CD14-positive monocyte (primary cell): ENCODE results near the gene ZNF562. TPM values are rescaled to one million over a fixed set of nuclear protein-coding genes. Genes with fewer than 3 reads are reported as not detected.
A peak's percentile ranks its signal among the peaks of the same experiment; 100 is the strongest.

Source experiments
- DNase-seq, 3 donors: peaks; one replicate each; pipeline ENCODE4 v3.0.0-alpha.2; 2011 to 2022
- H2AFZ ChIP-seq: 2 replicates; pipeline ENCODE4 v1.6.0; 2012; ENCODE audit warnings: mild to moderate bottlenecking, low read depth, low read length, inconsistent platforms; ENCODE audit not compliant: insufficient read depth, poor library complexity, severe bottlenecking
- H3K27ac ChIP-seq, 2 donors: 1 replicate in 1 of 2; 2 replicates in 1 of 2; pipeline ENCODE4 v1.5.1; 2012 to 2013; ENCODE audit warnings: low read length in 2 of 2, control low read depth in 1 of 2, inconsistent platforms in 1 of 2, low read depth in 1 of 2, mild to moderate bottlenecking in 1 of 2
- H3K27me3 ChIP-seq, 2 donors: one replicate each; pipeline versions ENCODE4 v1.6.0 to v1.6.1; 2011 to 2013; ENCODE audit warnings: low read length in 2 of 2; ENCODE audit not compliant: control insufficient read depth in 2 of 2, insufficient read depth in 2 of 2
- H3K36me3 ChIP-seq, 2 donors: replicated peaks in 1 of 2; 1 replicate in 1 of 2; 2 replicates in 1 of 2; pipeline versions ENCODE4 v1.5.1 to v1.6.1; 2012 to 2013; ENCODE audit warnings: low read length in 2 of 2, control low read depth in 1 of 2, inconsistent platforms in 1 of 2, mild to moderate bottlenecking in 1 of 2; ENCODE audit not compliant: insufficient read depth in 2 of 2, control insufficient read depth in 1 of 2
- H3K4me1 ChIP-seq, 2 donors: 1 replicate in 1 of 2; 2 replicates in 1 of 2; pipeline versions ENCODE4 v1.5.1 to v1.6.1; 2012 to 2013; ENCODE audit warnings: low read length in 2 of 2, control low read depth in 1 of 2, inconsistent platforms in 1 of 2, mild to moderate bottlenecking in 1 of 2, moderate library complexity in 1 of 2; ENCODE audit not compliant: insufficient read depth in 2 of 2, control insufficient read depth in 1 of 2
- H3K4me2 ChIP-seq: replicated peaks from 2 replicates; pipeline ENCODE3; 2012; ENCODE audit warnings: low read length, moderate library complexity, mild to moderate bottlenecking; ENCODE audit not compliant: poor library complexity, severe bottlenecking; ENCODE audit errors: extremely low read depth
- H3K4me3 ChIP-seq, 3 experiments: fragments of 200-600 bp in 1 of 3; sonication (generic) in 1 of 3; replicated peaks in 1 of 3; 1 replicate in 2 of 3; 2 replicates in 1 of 3; pipeline ENCODE4 v1.5.1; 2011 to 2013; ENCODE audit warnings: low read length in 3 of 3, mild to moderate bottlenecking in 3 of 3, control low read depth in 2 of 3, low read depth in 2 of 3, inconsistent platforms in 1 of 3, moderate library complexity in 1 of 3
- H3K79me2 ChIP-seq: 2 replicates; pipeline ENCODE4 v1.6.0; 2012; ENCODE audit warnings: mild to moderate bottlenecking, control low read depth, inconsistent platforms, low read length, moderate library complexity; ENCODE audit not compliant: insufficient read depth
- H3K9ac ChIP-seq: 2 replicates; pipeline ENCODE4 v1.6.0; 2017; ENCODE audit warnings: low read length, mild to moderate bottlenecking; ENCODE audit not compliant: insufficient read depth, poor library complexity, severe bottlenecking
- H3K9me3 ChIP-seq, 2 donors: replicated peaks in 1 of 2; 1 replicate in 1 of 2; 2 replicates in 1 of 2; pipeline versions ENCODE4 v1.5.1 to v1.6.1; 2012 to 2013; ENCODE audit warnings: low read length in 2 of 2, control low read depth in 1 of 2; ENCODE audit not compliant: control insufficient read depth in 1 of 2, insufficient read depth in 1 of 2
- H4K20me1 ChIP-seq: 2 replicates; pipeline ENCODE4 v1.6.0; 2012; ENCODE audit warnings: mild to moderate bottlenecking, low read length, control low read depth, moderate library complexity; ENCODE audit not compliant: insufficient read depth
- H3K27ac Mint-ChIP-seq, 7 donors: one replicate each; pipeline ENCODE4 v1.8.0; 2020; ENCODE audit warnings: mild to moderate bottlenecking in 7 of 7, mixed read lengths in 7 of 7, moderate library complexity in 6 of 7, inconsistent platforms in 2 of 7
- H3K27me3 Mint-ChIP-seq, 3 donors: one replicate each; pipeline ENCODE4 v1.8.0; 2021 to 2022; ENCODE audit warnings: low read depth in 3 of 3, mild to moderate bottlenecking in 3 of 3, mixed read lengths in 3 of 3, moderate library complexity in 3 of 3, inconsistent platforms in 1 of 3
- H3K36me3 Mint-ChIP-seq, 2 donors: one replicate each; pipeline ENCODE4 v1.8.0; 2020; ENCODE audit warnings: mixed read lengths in 2 of 2, inconsistent platforms in 1 of 2, mild to moderate bottlenecking in 1 of 2
- H3K4me1 Mint-ChIP-seq: one replicate; pipeline ENCODE4 v1.8.0; 2020; ENCODE audit warnings: mild to moderate bottlenecking, mixed read lengths
- H3K4me3 Mint-ChIP-seq, 2 donors: one replicate each; pipeline ENCODE4 v1.8.0; 2020; ENCODE audit warnings: mild to moderate bottlenecking in 2 of 2, mixed read lengths in 2 of 2, moderate library complexity in 1 of 2
- H3K9me3 Mint-ChIP-seq, 7 donors: one replicate each; pipeline ENCODE4 v1.8.0; 2020 to 2022; ENCODE audit warnings: mixed read lengths in 7 of 7, mild to moderate bottlenecking in 6 of 7, moderate library complexity in 6 of 7, inconsistent platforms in 2 of 7
- CTCF ChIP-seq: fragments of 200-600 bp; IDR thresholded peaks from one replicate; pipeline ENCODE4 v1.8.0; 2022; ENCODE audit warnings: antibody characterized with exemption, mild to moderate bottlenecking
- WGBS: methylation state at CpG from one replicate; pipeline ENCODE4 v1.1.5; 2013; ENCODE audit warnings: missing lambda C conversion rate; ENCODE audit not compliant: insufficient coverage; 5-methylcytosine and 5-hydroxymethylcytosine counted together
- intact Hi-C, 2 donors: fragments of 100-400 bp; cut with micrococcal nuclease; formaldehyde crosslinking; loops; one replicate each; pipeline versions ENCODE4 v1.15.0 to v1.15.1; 2023
- polyA plus RNA-seq, 3 donors: library from polyadenylated mRNA; depleted of rRNA in 1 of 3; unstranded in 2 of 3; stranded (reverse) in 1 of 3; fragments of 300-500 nt in 2 of 3; fragments of >200 nt in 1 of 3; fragmentation: Illumina TruSeq in 2 of 3; gene quantifications; 1 replicate in 2 of 3; 2 replicates in 1 of 3; pipeline ENCODE4 v1.2.3, GENCODE V29; 2012 to 2021

Gene ZNF562
- polyA plus RNA-seq, 3 donors: 3.3 to 7.9 (median 5.1) TPM

- Histone ChIP-seq H3K9me3 (peaks cover 49 to 58% of the 10 kb centered on the region in 2 donors), H3K4me2 (no peak overlapping the region), H2AFZ (no peak overlapping the region), H3K27me3 (no peaks in the 10 kb centered on the region), H4K20me1 (peaks cover 6% of the 10 kb centered on the region), H3K4me3 (no peak overlapping the region), H3K4me1 (peaks cover 0 to 13% of the 10 kb centered on the region in 2 donors), H3K9ac (no peak overlapping the region), H3K36me3 (peaks cover 0 to 43% of the 10 kb centered on the region in 2 donors), H3K27ac (no peak overlapping the region), H3K79me2 (peaks cover 70% of the 10 kb centered on the region)
- Mint-ChIP-seq H3K27ac (peak overlapping the region in 1 of 7 donors; percentile 37), H3K4me3 (no peak overlapping the region), H3K27me3 (peaks cover 0 to 5% (median 3%) of the 10 kb centered on the region in 3 donors), H3K9me3 (peaks cover 36 to 67% (median 55%) of the 10 kb centered on the region in 7 donors), H3K36me3 (peaks cover 27 to 56% of the 10 kb centered on the region in 2 donors), H3K4me1 (peaks cover 9% of the 10 kb centered on the region)
- DNase-seq: no peak
- WGBS: no CpG with 5 or more reads among the region's 4 CpGs
- intact Hi-C loops: loop anchor here (5.0 to 10.0 kb wide), 4 partner anchors 94 to 348 kb away; partner anchors contain the start of genes ZNF559 (in 1 of the 2) and ZNF846 (in 1 of the 2)
- no peak for TF ChIP-seq CTCF
Observed at GRCh38 chr19:9672893-9673292, 2.0 kb downstream of the ZNF562 start.

GRCh38 chr19:9671655-9672054 is 3.2 kb downstream of the ZNF562 start:
- peaks cover 35 to 64% of the 10 kb centered on the region in 2 donors for H3K36me3 Mint-ChIP-seq
- peaks cover 82% of the 10 kb centered on the region for H3K79me2 ChIP-seq
- peaks cover 9% of the 10 kb centered on the region for H3K4me1 Mint-ChIP-seq
- 100% methylated on average over 1 of the region's 3 CpGs for whole genome bisulfite sequencing
- no peak overlapping the region for H3K4me2 ChIP-seq
- H3K9me3 ChIP-seq: peaks cover 55 to 69% of the 10 kb centered on the region in 2 donors
- H3K27me3 Mint-ChIP-seq: peaks cover 0 to 4% (median 3%) of the 10 kb centered on the region in 3 donors
- H2AFZ ChIP-seq: no peak overlapping the region
- H3K27ac Mint-ChIP-seq: no peak overlapping the region
- H3K9ac ChIP-seq: no peak overlapping the region
- no peak overlapping the region for H3K4me3 ChIP-seq
- no peak for TF ChIP-seq CTCF
- peaks cover 43 to 79% (median 60%) of the 10 kb centered on the region in 7 donors for H3K9me3 Mint-ChIP-seq
- no peak overlapping the region for H3K4me3 Mint-ChIP-seq
- peaks cover 14% of the 10 kb centered on the region for H4K20me1 ChIP-seq
- peaks cover 0 to 54% of the 10 kb centered on the region in 2 donors for H3K36me3 ChIP-seq
- no peaks in the 10 kb centered on the region for H3K27me3 ChIP-seq
- intact Hi-C loops: loop anchor here (5.0 to 10.0 kb wide), 4 partner anchors 96 to 347 kb away; partner anchors contain the start of genes ZNF559 (in 1 of the 2) and ZNF846 (in 1 of the 2)
- peak in 1 of 3 donors; percentile 8 for DNase-seq
- peaks cover 0 to 13% of the 10 kb centered on the region in 2 donors for H3K4me1 ChIP-seq
- H3K27ac ChIP-seq: no peak overlapping the region
